ENCODE measurements around the gene CSRNP3. TPM values are rescaled to one million over a fixed set of nuclear protein-coding genes. Genes with fewer than 3 reads are reported as not detected.

Gene CSRNP3
- total RNA-seq, 1 experiment from 2014 or later, result not detected

GRCh38 chr2:165522719-165523118 is 53.2 kb downstream of the CSRNP3 start:
- POLR2A ChIA-PET, result no interaction called here
- intact Hi-C loops (cut with micrococcal nuclease; ENCODE audit: unreplicated experiment) (no loop called here), in situ Hi-C loops (cut with HindIII; ENCODE audit: low pct_unique_long_range_greater_than_20kb, low sequenced_read_pairs) (no loop called here)
- H3K4me3 ChIP-seq (ENCODE audit: low read depth in 2 of 2, low read length in 2 of 2), result no peak overlapping the region
- no peak overlapping the region for H3K27ac ChIP-seq (ENCODE audit: low read length)
- H3K36me3 ChIP-seq (ENCODE audit: control insufficient read depth, insufficient read depth, low read length), result no peaks in the 10 kb centered on the region
- H3K4me1 ChIP-seq (ENCODE audit: control insufficient read depth, insufficient read depth, low read length), result no peaks in the 10 kb centered on the region
- no peaks in the 10 kb centered on the region for H3K27me3 ChIP-seq (ENCODE audit: control insufficient read depth, insufficient read depth, low read length)
- TF ChIP-seq POLR2AphosphoS5 (IDR thresholded peaks at IDR 0.05; ENCODE audit: low read depth, low read length) (no peak), REST (IDR thresholded peaks at IDR 0.05; ENCODE audit: insufficient read depth in 1 of 2, low read depth in 2 of 2, low read length in 1 of 2) (no peak), SIN3A (IDR thresholded peaks at IDR 0.05; ENCODE audit: borderline replicate concordance, insufficient read depth, low read depth, low read length) (no peak)
- no TSS peak for BruUV-seq (replicated peaks)
- H3K9me3 ChIP-seq (ENCODE audit: control insufficient read depth, insufficient read depth, low read depth, low read length), result no peaks in the 10 kb centered on the region
- no peak for DNase-seq (ENCODE audit: low read depth, low spot score)
- no peak for ATAC-seq
- CTCF ChIA-PET, result no interaction called here

GRCh38 chr2:165524720-165525119 is 55.2 kb downstream of the CSRNP3 start:
- in situ Hi-C loops (cut with HindIII; ENCODE audit: low pct_unique_long_range_greater_than_20kb, low sequenced_read_pairs) (no loop called here), intact Hi-C loops (cut with micrococcal nuclease; ENCODE audit: unreplicated experiment) (no loop called here)
- ATAC-seq, result no peak
- no TSS peak for BruUV-seq (replicated peaks)
- TF ChIP-seq TCF7L2 (IDR thresholded peaks at IDR 0.05; ENCODE audit: low read depth, low read length) (no peak), SIN3A (IDR thresholded peaks at IDR 0.05; ENCODE audit: borderline replicate concordance, insufficient read depth, low read depth, low read length) (no peak), REST (IDR thresholded peaks at IDR 0.05; ENCODE audit: insufficient read depth in 1 of 2, low read depth in 2 of 2, low read length in 1 of 2) (no peak), POLR2AphosphoS5 (IDR thresholded peaks at IDR 0.05; ENCODE audit: low read depth, low read length) (no peak), CTCF (IDR thresholded peaks at IDR 0.05) (no peak)
- Histone ChIP-seq H3K9me3 (ENCODE audit: control insufficient read depth, insufficient read depth, low read depth, low read length) (no peaks in the 10 kb centered on the region), H3K27ac (ENCODE audit: low read length) (no peak overlapping the region), H3K27me3 (ENCODE audit: control insufficient read depth, insufficient read depth, low read length) (no peaks in the 10 kb centered on the region), H3K4me1 (ENCODE audit: control insufficient read depth, insufficient read depth, low read length) (no peaks in the 10 kb centered on the region), H3K4me3 (ENCODE audit: low read depth in 2 of 2, low read length in 2 of 2) (no peak overlapping the region), H3K36me3 (ENCODE audit: control insufficient read depth, insufficient read depth, low read length) (no peaks in the 10 kb centered on the region)
- CTCF ChIA-PET, result no interaction called here
- no peak for DNase-seq (ENCODE audit: low read depth, low spot score)
- POLR2A ChIA-PET, result no interaction called here

All from Panc1 (cell line).